WTC11 (cell line): Measurements from ENCODE around the gene KIF26A. TPM values are rescaled to one million over a fixed set of nuclear protein-coding genes. Genes with fewer than 3 reads are reported as not detected.

ENCODE experiments used
- ATAC-seq: fragments of 200-7000 bp; cut with Tn5 transposase; 2 replicates; pipeline ENCODE4 v1.10.0; 2021; ENCODE audit warnings: mild to moderate bottlenecking, moderate library complexity
- CTCF ChIA-PET: fragments of 300-600 bp; sonication (Branson Sonifier 250); formaldehyde crosslinking; loops from one replicate; lab custom pipeline; 2021; ENCODE audit warnings: antibody characterized with exemption; lab: Charles Lee
- POLR2A ChIA-PET: fragments of 350-600 bp; sonication (Branson Sonifier 250); formaldehyde crosslinking; loops from one replicate; lab custom pipeline; 2021; ENCODE audit warnings: antibody characterized with exemption; lab: Charles Lee
- DNase-seq: peaks from one replicate; pipeline ENCODE4 v3.0.0; 2021; ENCODE audit warnings: low spot score
- H3K27ac Mint-ChIP-seq: 2 replicates; pipeline ENCODE4 v1.8.0; 2021; ENCODE audit warnings: mixed read lengths
- H3K27me3 Mint-ChIP-seq: 2 replicates; pipeline ENCODE4 v1.8.0; 2021; ENCODE audit warnings: low read depth, mild to moderate bottlenecking, moderate library complexity, mixed read lengths
- H3K36me3 Mint-ChIP-seq: 2 replicates; pipeline ENCODE4 v1.8.0; 2021; ENCODE audit warnings: mixed read lengths
- H3K4me1 Mint-ChIP-seq: 2 replicates; pipeline ENCODE4 v1.8.0; 2022; ENCODE audit warnings: mixed read lengths
- H3K4me3 Mint-ChIP-seq: 2 replicates; pipeline ENCODE4 v1.8.0; 2021; ENCODE audit warnings: mild to moderate bottlenecking, moderate library complexity, mixed read lengths
- H3K9me3 Mint-ChIP-seq: 2 replicates; pipeline ENCODE4 v1.8.0; 2021; ENCODE audit warnings: mixed read lengths
- CBFB ChIP-seq: sonication (generic); formaldehyde crosslinking; IDR thresholded peaks from 2 replicates; pipeline ENCODE4 v1.8.1; 2022; ENCODE audit warnings: mild to moderate bottlenecking, low read depth, missing genetic modification reagents
- CREB1 ChIP-seq: sonication (generic); formaldehyde crosslinking; IDR thresholded peaks from 2 replicates; pipeline ENCODE4 v1.8.0; 2023; ENCODE audit warnings: mild to moderate bottlenecking, missing genetic modification reagents
- E2F1 ChIP-seq: sonication (generic); formaldehyde crosslinking; IDR thresholded peaks from 2 replicates; pipeline ENCODE4 v1.8.0; 2022; ENCODE audit warnings: mild to moderate bottlenecking, missing genetic modification reagents
- ELF4 ChIP-seq: sonication (generic); formaldehyde crosslinking; IDR thresholded peaks from 2 replicates; pipeline ENCODE4 v1.8.1; 2022; ENCODE audit warnings: low read depth, mild to moderate bottlenecking, moderate library complexity, missing genetic modification reagents
- EMX1 ChIP-seq: fragments of 250-450 bp; sonication (Bioruptor Pico); IDR thresholded peaks from 2 replicates; pipeline ENCODE4 v1.8.0; 2021; ENCODE audit warnings: mild to moderate bottlenecking
- FOXJ3 ChIP-seq: sonication (generic); formaldehyde crosslinking; IDR thresholded peaks from 2 replicates; pipeline ENCODE4 v1.9.0; 2021; ENCODE audit warnings: missing genetic modification reagents, mild to moderate bottlenecking, borderline replicate concordance
- GABPB1 ChIP-seq: sonication (generic); formaldehyde crosslinking; IDR thresholded peaks from 2 replicates; pipeline ENCODE4 v1.8.1; 2023; ENCODE audit warnings: mild to moderate bottlenecking, missing genetic modification reagents
- IRF2 ChIP-seq: sonication (generic); formaldehyde crosslinking; IDR thresholded peaks from 2 replicates; pipeline ENCODE4 v1.8.0; 2022; ENCODE audit warnings: low read depth, missing genetic modification reagents, borderline replicate concordance
- MAX ChIP-seq: sonication (generic); formaldehyde crosslinking; IDR thresholded peaks from 2 replicates; pipeline ENCODE4 v1.8.0; 2022; ENCODE audit warnings: mild to moderate bottlenecking, missing genetic modification reagents
- NR1H2 ChIP-seq: sonication (generic); formaldehyde crosslinking; IDR thresholded peaks from 2 replicates; pipeline ENCODE4 v1.9.0; 2021; ENCODE audit warnings: mild to moderate bottlenecking, moderate library complexity, missing genetic modification reagents
- NR3C1 ChIP-seq: sonication (generic); formaldehyde crosslinking; conservative IDR thresholded peaks from 2 replicates; pipeline ENCODE4 v1.8.1; 2023; ENCODE audit warnings: low read depth, mild to moderate bottlenecking, missing genetic modification reagents
- PRDM15 ChIP-seq: sonication (generic); formaldehyde crosslinking; IDR thresholded peaks from 2 replicates; pipeline ENCODE4 v1.8.0; 2022; ENCODE audit warnings: missing genetic modification reagents
- PREB ChIP-seq: sonication (generic); formaldehyde crosslinking; IDR thresholded peaks from 2 replicates; pipeline ENCODE4 v1.8.1; 2022; ENCODE audit warnings: mild to moderate bottlenecking, missing genetic modification reagents, moderate library complexity, borderline replicate concordance
- RORB ChIP-seq: fragments of 250-450 bp; sonication (Bioruptor Pico); IDR thresholded peaks from 2 replicates; pipeline ENCODE4 v1.9.0; 2021; ENCODE audit warnings: mild to moderate bottlenecking
- ZNF396 ChIP-seq: fragments of 250-450 bp; sonication (Bioruptor Pico); IDR thresholded peaks from 2 replicates; pipeline ENCODE4 v1.8.0; 2021; ENCODE audit warnings: mild to moderate bottlenecking, moderate library complexity, borderline replicate concordance
- ZNF425 ChIP-seq: fragments of 250-450 bp; sonication (Bioruptor Pico); conservative IDR thresholded peaks from 2 replicates; pipeline ENCODE4 v1.9.0; 2021; ENCODE audit warnings: mild to moderate bottlenecking
- ZNF512 ChIP-seq: sonication (generic); formaldehyde crosslinking; IDR thresholded peaks from 2 replicates; pipeline ENCODE4 v1.8.1; 2022; ENCODE audit warnings: missing genetic modification reagents, borderline replicate concordance
- total RNA-seq: library from RNA; stranded (reverse); gene quantifications from 3 replicates; pipeline ENCODE4 v1.2.3, GENCODE V29; 2021

KIF26A gene
- total RNA-seq, 1 experiment from 2014 or later: 53.4 TPM

GRCh38 chr14:104154246-104154645, 15.9 kb downstream of the KIF26A start:
- Mint-ChIP-seq H3K4me3 (no peak overlapping the region), H3K9me3 (no peaks in the 10 kb centered on the region), H3K27me3 (no peaks in the 10 kb centered on the region), H3K36me3 (no peaks in the 10 kb centered on the region), H3K4me1 (peaks cover 5% of the 10 kb centered on the region; the same call in 1 of the 2 replicates), H3K27ac (no peak overlapping the region)
- ATAC-seq (no peak), DNase-seq (no peak)
- TF ChIP-seq FOXJ3 (CRISPR knock-in tag) (no peak), ELF4 (CRISPR knock-in tag) (no peak)
- POLR2A ChIA-PET: no interaction called here
- CTCF ChIA-PET: no interaction called here

- Mint-ChIP-seq H3K9me3 (no peaks in the 10 kb centered on the region), H3K27ac (no peak overlapping the region), H3K36me3 (no peaks in the 10 kb centered on the region), H3K4me3 (no peak overlapping the region), H3K27me3 (no peaks in the 10 kb centered on the region), H3K4me1 (peaks cover 1% of the 10 kb centered on the region; the same call in 1 of the 2 replicates)
- ChIA-PET CTCF (no interaction called here), POLR2A (no interaction called here)
- ATAC-seq (no peak), DNase-seq (no peak)
- TF ChIP-seq IRF2 (CRISPR knock-in tag) (no peak), ZNF396 (CRISPR knock-in tag) (no peak), GABPB1 (no peak), NR3C1 (CRISPR knock-in tag) (no peak), EMX1 (CRISPR knock-in tag) (no peak), E2F1 (no peak), PREB (CRISPR knock-in tag) (no peak), MAX (no peak), PRDM15 (CRISPR knock-in tag) (no peak), NR1H2 (CRISPR knock-in tag) (no peak), ZNF512 (CRISPR knock-in tag) (no peak), CREB1 (CRISPR knock-in tag) (no peak), ZNF425 (CRISPR knock-in tag) (no peak), RORB (CRISPR knock-in tag) (no peak), CBFB (CRISPR knock-in tag) (no peak)
Measured at GRCh38 chr14:104155513-104155912, 17.1 kb downstream of the KIF26A start.
